ENCODE data around the gene SLC12A8. TPM values are rescaled to one million over a fixed set of nuclear protein-coding genes. Genes with fewer than 3 reads are reported as not detected.

Gene SLC12A8
- total RNA-seq, 1 experiment from 2014 or later: 4.8 TPM

DNA sequence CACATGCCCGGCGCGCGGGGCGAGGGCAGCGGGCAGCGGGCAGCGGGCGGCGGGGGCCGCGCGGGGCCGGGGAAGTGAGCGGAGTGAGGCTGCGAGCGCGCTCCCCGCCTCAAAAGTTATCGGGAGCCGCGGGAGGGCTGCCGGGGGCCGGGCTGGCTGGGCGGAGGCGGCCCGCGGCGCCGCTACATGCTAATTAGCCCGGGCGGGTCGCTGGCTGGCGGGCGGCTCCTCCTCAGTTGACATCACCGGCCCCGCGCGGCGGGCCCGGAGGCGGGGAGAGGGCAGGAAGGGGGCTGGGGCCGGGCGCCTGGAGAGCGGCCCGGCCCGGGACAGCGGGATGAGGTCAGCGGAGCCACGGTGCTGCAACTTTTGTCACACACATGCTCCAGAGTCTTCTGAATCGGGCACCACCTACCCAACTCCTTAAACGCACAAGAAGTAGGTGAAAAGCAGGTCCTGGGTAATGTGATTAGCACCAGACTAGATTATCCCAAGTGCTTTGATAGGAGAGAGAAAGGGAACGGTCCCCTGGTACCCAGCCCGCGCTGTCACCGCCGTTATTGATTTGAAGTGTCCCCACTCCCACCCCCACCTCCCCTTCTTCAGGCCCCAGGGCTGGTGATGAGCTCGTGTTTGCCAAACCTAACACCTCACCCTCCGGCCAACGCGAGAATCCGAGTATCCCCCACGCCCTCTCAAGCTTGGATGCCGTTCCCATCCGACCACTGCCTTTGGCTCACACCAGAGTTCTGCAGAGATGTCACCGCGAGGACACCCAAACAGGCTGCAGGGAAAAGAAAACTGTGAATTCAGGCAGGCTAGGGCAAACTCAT lies 156.4 kb downstream of the SLC12A8 start, which contains the start of gene HEG1:
HEG1 (minus strand) TSS at position 85 of the 833 bp plus-strand sequence. CDS start 107 bp downstream, outside the sequence.
- DNase-seq (ENCODE audit: low read depth): peak; percentile 83

DNA sequence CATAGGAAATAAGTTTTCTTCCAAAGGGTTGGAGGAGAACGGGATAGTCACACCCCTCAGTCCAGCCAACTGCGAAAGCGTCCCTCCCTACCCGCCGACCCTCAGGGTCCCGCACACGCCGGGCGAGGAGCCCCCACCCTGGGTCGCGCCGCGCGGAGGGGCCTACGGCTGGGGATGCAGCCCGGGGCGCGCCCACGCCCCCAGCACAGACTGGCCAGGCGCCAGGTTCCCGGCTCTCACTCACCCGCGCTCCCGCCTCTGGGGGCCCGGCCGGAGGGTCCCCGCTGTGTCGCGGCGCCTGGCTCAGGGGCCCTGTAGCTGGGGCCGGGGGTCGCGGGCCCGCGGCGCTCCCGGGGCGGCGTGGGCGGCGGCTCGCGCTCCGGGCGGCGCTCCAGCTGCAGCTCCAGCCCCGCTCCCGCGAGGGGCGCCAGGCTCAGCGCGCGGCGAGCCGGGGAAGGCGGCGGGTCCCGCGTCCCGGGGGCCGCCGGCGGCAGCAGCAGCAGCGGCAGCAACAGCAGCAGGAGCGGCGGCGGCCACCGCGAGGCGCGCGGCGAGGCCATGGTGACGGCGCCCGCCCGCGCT lies 157.1 kb downstream of the SLC12A8 start:
- DNase-seq (ENCODE audit: low read depth): no peak

DNA sequence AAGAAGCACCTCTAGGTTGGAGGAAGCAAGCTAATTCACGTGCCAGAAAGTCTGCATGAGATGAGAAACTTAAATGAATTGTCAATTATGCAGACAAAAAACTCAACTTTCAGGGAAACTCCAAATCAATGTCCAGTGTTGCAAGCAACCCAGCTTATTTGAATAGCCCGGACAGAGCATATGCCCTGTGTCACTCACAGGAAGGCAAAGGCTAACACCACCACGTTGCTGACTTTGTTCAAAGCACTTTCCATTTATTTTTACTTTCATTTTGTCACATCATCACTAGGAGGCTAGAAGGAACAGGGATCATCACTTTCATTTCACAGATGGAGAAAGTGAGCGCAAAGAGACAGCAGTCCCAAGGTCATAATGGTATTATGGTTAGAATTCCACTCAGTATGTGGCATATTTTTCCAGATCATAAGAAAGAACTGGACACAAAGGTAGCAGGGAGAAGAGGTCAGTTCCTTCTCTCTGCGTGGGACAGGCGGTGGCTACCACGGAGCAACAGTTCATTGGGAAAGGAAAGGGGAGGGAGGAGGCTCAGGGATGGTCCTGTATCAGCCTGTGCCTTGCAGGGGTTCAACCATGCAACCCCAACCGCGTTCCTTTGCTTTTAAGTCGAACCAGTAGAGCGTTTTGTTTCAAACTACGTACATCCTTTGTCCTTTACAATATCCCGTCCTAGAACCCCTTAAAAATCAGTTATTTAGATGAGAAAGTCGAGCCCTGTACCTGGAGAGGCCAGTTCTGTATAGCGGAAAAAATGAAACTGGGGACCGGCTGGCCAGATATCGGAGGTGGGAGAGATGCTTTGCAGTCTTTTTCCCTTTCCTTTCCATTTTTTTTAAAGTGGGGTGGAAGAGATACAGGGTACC lies 157.9 kb downstream of the SLC12A8 start:
- DNase-seq (ENCODE audit: low read depth): peak; percentile 84

DNA sequence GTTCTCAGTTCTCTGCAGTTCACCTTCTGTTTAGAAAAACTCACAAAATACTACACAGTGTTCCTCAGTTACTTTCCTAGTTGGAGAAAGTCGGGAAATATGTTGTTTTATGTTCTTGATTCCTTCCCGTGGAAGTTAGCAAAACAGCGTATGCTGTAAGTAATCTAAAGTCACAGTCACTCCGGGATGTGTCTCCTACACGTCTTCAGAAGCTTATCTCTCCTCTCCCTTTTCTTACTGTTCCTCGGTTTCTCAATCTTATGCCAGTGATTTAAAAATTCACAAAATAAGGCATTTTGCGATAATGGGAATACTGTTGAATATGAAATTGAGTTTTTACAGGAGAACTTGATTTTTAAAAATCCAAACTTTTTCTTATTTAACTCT lies 158.5 kb downstream of the SLC12A8 start:
- DNase-seq (ENCODE audit: low read depth): peak; percentile 35

DNA sequence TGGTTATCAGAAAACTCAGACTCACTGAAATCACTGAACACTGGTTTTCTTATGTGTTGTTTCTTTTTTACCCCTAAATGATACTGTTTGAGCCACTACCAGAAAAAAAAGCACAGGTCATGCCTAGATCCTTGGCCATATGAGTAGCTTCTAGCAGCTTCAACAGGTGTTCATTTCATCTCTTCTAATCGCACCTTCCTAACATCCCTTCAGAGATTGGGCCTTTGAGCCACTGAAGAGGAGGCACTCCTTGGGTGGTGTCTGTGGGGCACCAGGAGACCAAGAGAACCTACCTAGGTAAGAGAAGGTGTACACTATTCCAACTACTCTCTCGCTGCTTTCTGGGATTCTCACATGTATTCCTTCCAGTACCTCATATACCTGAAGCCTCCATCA lies 159.2 kb downstream of the SLC12A8 start:
- DNase-seq (ENCODE audit: low read depth): no peak

DNA sequence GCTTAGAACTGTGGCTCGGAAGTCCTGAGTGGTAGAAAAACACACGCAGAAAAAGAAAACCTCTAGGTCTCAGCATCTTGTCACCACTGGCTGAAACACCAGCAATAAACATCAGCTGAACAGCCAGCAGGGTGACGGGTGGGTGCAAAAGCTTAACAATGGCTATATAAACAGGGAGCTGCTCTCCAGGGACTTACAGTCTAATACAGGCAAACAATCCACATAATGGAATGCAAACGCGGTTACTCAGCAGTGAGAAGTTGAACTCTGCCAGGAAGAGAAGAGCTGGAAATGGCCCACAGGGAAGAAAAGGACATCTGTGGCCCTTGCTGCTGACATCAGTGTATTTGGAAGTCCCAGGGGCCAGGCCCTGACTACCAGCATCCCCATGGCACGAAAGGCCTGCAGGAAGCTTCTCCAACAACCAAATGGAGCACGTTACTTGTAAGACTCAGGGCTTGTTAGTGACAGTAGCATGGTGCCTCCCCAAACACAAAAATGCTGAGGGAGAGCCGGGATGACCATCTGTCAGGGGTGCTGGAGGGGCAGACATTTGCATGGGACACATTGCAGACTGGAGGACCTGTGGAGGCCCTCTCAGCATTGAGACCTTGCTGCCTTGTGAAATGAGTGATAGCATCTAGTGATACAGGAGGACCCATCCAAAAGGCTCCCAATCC lies 159.8 kb downstream of the SLC12A8 start:
- peak; percentile 78 for DNase-seq (ENCODE audit: low read depth)

DNA sequence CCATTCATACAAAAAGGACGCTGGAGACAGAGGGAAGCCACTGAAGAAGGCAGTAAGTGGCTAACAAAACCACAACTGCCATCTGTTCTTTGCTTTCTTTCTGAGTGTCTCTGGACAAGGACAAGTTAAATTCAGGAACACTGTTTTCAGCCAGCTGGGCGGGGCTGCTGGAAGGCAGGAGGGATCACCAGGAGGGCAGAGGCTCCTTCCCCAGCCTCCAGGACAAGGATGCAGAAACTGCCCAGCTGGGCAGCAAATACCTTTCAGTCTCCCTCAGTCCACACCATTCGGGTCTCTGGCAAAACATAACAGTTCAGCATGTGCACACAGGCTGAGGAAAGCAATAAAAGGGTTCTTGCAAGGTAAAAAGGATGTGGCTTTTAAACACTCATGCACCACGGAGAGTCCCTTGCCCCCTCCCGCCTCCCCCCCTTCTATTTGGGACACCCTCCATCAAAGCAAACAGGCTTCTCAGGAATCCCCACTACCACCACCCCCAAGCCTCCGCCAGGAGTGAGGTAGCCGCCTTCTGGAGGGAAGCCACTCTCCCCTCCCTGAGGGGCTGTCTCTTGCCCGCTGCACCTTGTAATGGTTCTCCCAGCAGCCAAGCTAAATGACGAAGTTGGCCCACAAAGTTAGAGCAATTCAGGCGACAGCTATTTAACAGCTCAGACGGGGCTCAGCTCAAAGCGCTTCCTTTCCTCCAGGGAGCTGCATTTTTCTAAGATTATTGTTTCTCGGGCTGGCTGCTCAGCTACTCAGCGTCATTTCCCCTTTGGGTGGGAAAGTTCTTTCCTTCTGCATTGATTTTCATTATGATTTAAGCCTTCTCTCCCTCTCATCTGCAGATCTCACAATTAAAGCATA lies 160.6 kb downstream of the SLC12A8 start:
- DNase-seq (ENCODE audit: low read depth): peak; percentile 92

DNA sequence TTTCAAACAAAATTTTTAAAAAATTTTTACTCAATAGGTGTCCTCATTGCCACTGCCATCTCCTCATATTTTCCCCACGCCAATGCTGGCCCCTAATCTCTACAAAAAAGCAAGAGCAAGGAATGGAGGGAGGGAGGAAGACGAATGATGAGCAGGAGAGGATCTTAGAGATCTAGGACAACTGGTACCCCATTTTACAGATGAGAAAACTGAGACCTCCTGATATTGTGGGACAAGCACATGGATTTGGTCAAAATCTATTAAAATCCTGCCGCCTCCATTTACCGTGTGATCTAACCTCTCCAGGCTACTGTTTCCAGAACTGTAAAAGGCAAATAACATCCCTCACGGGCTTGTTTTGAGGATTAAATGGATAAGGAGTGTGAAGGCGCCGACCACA lies 161.3 kb downstream of the SLC12A8 start:
- DNase-seq (ENCODE audit: low read depth): no peak

DNA sequence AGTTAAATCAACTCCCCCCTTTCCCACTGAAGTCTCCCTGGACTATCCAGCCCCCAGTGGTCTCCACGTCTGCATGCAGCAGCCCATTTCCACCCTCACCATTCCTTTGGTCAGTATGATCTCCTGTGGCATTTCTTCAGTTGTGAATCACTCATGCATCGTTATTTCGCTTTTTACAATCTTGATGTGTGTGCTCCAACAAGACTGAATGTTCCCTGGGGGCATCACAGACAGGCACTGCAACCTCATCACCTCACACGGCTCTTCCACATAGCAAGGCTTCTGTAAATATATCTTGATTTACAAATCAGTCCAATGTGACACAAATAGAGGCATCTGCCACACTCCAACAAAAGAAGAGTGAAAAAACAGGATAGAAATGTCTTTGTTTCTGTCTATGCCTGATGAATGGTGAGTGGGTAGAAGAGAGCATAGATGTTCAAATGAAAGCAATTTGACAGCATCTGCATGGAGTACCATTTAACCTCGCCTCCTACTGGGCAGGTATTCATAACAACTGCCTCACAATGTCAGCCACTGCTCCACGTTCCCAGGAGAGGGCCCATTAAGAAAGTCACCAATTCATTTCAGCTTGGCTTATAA lies 162.0 kb downstream of the SLC12A8 start:
- no peak for DNase-seq (ENCODE audit: low read depth)

DNA sequence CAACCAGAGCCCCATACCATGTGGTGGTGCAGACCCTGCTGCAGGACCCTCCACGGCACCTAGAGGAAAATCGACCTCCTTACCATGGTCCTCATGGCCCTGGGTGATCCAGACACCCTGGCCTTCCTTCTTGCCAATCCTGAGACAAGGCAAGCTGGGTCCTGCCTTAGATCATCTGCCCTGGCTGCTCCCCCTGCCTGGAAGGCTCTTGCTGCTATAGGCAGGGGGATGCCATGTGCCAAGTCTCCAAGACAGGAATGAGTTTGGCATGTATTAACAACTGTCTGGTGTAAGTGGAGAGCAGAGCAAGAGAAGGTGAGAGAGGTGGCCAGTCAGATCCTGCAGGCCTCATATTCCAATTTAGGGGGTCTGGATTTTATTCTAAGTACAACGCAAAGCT lies 164.3 kb downstream of the SLC12A8 start:
- DNase-seq (ENCODE audit: low read depth): no peak

DNA sequence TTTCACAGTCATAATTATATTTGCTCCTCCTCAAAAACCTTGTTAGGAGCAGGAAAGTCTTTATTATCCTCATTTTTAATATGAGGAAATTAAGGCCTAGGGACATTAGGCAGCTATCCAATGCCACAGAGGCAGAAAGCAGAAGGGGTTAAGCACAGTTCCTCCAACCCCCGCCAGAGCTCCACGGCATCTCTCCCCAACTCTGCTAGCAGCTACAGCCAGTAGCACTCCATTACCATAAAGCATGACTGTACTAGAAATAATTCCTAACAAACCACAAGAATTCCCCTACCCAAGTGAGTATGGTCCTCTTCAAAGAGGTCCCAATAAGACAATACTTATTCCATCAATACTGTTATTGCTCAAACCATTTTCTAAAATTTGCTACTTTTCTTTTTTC lies 166.6 kb downstream of the SLC12A8 start:
- DNase-seq (ENCODE audit: low read depth): peak; percentile 89

DNA sequence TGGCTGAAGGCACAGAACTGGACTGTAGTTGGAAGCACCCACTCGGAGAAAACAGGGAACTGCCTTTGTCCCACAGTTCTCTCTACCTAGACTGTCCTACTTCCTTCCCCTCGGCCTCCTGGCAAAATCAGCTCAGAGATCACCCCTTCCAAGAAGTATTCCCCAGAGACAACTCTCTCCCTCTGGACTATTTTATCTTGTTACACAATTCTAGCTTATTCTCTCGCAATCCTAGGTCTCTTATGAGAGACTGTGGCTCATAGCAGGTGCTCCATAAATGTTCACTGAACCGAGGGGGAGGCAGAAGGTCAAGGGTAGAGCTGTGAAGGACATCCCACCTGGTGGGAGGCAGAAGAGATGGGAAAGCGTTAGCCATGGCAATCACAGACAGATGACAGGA lies 167.4 kb downstream of the SLC12A8 start:
- DNase-seq (ENCODE audit: low read depth): no peak

DNA sequence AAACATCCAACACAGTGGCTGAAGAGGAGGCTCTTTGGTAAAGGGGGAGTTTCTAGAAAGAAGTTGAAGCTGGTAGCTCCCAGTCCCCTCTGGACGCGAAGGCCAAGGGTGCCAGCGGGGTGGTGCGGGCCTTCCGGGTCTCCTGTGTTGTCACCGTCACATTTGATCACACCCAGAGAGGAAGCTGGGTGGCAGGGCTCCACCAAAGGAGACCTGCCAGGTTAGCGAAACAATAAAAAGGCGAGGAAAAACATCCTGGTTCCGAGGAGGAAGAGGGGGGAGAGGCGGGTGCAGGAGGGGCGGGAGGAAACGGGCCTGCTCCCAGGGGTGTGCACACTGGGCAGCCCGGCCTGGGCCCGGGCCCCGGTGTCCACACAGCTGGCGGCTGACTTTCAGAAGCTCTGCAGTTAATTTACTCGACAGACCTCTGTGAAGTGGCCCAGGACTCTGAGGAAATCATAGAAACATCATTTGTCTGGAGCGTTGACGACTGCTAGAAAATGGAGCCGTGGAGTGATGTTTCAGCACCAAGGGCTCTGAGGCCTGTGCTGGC lies 168.9 kb downstream of the SLC12A8 start:
- no peak for DNase-seq (ENCODE audit: low read depth)

DNA sequence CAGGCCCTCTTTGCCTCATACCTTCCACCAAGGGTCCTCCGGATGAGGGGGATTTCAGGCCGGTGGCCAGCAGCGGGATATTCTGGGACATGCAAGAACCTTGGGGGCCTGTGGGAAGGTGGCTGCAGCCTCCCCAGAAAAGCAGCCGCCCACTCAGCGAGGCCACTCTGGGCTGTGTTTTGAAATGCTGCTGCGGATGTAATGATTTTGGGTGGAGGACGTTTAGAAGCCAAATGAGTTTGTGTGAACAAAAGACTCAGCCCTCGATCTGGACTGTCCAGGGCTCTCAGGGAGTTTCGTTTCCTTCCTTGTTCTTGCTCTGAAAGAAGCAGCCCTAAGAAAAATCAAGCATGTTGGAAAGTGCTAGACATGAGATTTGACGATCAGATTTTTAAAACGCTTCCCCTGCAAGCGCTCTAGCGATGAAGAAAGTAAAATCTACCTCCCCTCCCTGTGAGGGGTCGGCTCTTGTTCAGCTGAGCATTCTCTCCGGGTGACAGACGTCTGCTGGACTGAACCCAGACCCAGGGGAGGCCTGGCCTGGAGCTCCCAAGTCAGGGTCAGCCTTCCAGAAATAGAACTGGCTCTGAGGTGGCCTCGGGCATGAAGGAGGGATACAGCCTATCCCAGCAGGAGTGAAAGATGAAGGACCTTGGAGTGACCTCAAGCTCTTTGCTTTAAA lies 169.7 kb downstream of the SLC12A8 start:
- DNase-seq (ENCODE audit: low read depth): no peak

DNA sequence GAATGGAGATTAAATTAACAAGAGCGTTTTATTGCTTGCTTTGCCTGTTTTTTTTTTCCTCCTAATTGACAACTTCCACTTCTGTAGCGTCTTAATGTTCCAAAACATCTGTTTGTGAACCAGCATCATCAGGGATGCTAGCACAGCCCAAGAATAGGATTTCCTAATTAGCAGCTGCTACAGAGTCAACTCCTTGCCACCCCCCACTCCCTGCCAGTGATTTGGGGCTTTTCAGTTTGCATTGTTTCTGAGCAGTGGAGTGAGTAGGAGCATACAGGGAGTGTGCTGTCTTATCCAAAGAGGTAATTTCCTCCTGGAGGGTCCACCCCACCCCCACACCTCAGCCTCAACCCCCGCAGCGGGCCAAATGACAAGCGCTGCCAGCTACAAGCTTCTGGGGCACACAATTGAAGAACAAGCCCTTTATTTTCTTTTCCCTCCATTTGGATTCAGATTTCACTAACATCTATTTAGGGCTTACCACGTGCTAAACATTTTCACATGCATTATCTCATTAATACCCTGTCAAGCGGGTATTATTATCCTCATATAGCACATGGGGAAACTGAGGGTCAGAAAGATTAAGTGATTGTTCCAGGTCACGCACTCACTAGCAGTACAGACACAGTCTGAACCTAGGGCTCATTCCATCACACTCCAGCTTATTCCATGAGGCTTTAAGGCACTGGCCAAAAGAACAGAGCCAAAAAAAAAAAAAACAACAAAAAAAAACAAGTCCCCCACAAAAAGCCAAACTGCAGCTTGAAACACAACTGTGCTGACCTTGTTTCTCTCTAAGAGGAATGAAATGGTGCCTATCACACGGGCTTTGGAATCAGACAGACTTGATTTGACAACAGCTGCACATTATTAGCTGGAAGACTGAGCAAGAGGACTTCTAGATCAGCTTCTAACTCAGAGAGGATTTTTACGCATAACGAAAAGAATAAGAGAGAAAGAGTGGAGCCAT lies 173.1 kb downstream of the SLC12A8 start:
- no peak for DNase-seq (ENCODE audit: low read depth)

DNA sequence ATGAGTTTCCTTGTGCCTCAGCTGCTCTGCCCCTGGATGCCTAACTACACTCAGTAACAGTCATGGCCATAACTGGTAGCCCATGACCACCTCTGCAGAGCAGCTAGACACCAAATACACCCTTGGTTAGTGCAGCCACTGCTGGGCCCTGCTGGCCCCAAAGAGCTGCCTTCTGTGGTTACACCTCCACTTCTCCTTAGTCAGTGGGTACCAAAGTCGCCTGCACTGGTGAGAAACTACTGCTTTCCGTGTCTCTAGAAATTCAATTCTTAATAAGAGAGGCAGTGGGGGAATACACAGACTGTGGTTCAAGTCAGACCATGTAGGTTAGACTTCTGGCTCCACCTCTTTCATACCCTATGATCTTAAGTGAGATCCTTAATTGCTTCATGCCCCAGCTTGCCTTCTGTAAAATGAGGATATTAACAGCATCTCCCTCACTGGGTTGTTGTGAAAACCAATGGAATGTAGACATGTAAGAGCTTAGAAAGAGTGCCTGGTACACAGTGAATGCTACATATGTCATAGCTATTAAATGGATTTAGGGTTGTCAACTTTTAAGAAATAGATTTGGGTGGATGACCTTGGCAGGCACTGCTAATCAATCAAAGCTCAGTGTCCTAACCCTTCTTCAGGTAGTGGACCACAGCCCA lies 174.9 kb downstream of the SLC12A8 start:
- no peak for DNase-seq (ENCODE audit: low read depth)

DNA sequence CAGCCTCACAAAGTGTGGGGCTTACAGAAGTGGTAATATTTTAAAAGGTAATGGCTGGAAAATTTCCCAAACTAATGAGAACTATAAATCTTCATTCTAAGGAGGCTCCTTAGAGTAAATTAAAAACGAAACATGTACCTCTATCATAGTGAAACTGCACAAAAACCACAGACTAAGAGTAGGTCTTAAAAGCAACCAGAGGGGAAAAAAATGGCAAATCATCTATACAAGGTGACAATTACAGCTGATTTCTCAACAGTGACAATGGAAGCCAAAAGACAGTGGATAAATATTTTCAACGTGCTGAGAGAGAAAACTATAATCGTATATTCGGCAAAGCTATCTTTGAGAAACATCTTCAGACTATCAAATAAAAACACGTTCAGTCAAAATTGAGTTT lies 177.3 kb downstream of the SLC12A8 start:
- no peak for DNase-seq (ENCODE audit: low read depth)
